GM12875 (cell line): ENCODE data around the gene SLC22A23.

Experiments
- H3K4me3 ChIP-seq: one replicate; pipeline ENCODE4 v1.5.1; 2011; ENCODE audit warnings: low read depth, low read length, control low read depth
- CTCF ChIP-seq: IDR thresholded peaks from 2 replicates; pipeline ENCODE4 v1.5.1; 2011; ENCODE audit warnings: low read depth, mild to moderate bottlenecking, control low read depth, inconsistent platforms, low read length, moderate library complexity, borderline replicate concordance; ENCODE audit not compliant: insufficient read depth

Gene SLC22A23

GRCh38 chr6:3456898-3457709, at the start of gene SLC22A23:
Gene SLC22A23, minus strand, starts transcription at chr6:3457050. Its CDS starts 491 bp downstream, at chr6:3456559.
- TF ChIP-seq CTCF, result peak; percentile 71
- no peak within 1 kb of the TSS for H3K4me3 ChIP-seq

DNA sequence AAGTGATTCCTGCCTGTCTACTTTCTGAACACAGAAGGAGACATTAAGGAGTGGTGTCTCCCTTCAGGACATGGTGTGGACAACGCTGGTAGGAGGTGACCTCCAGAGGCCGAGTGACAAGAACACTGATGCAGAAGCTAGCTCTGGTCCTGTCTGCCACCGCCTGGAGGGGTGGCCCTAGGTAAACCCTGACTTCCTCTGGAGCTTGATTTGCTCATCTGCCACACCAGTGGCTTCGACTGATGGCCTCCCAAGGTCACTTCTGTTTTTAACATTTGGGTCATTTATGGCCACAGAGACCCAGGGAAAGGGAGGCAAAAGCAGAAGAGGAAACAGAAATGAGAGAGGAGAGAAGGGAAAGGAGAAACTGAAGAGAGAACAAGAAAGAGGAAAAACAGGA, 49.4 kb upstream of the SLC22A23 start:
- H3K4me3 ChIP-seq, result no peak overlapping the region
- TF ChIP-seq CTCF, result no peak

DNA sequence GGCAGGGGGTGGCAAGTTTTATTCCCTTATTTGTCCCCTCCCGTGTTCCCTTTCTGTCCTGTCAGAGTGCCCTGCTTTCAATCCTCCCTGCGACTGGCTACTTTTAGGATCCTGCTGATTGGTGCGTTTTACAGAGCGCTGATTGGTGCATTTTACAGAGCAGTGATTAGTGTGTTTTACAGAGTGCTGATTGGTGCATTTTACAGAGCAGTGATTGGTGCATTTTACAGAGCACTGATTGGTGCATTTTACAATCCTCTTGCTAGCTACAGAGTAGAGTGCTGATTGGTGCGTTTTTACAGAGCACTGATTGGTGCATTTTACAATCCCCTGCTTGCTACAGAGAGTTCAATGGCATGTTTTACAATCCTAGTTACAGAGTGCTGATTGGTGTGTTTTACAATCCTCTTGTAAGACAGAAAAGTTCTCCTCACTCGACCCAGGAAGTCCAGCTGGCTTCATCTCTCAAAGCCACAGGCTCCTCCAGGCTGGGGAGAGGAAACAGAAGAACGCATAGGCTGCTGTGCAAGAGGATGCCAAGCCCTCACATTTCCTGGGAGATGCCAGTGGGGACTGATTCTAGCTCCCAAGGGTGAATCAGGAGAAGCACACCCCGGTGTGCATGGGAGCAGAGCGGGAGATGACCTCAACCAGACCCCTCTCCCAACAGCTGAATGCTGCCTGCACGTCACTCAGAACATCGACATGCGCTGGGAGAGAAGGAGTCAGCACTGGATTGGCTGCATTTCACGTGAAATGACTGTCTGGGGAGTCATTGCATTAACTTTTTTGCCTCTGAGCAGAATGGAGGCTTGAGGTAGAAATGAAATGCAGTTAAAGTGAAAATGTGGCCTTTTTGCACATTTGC, 48.3 kb upstream of the SLC22A23 start:
- TF ChIP-seq CTCF, result no peak
- H3K4me3 ChIP-seq, result no peak overlapping the region

DNA sequence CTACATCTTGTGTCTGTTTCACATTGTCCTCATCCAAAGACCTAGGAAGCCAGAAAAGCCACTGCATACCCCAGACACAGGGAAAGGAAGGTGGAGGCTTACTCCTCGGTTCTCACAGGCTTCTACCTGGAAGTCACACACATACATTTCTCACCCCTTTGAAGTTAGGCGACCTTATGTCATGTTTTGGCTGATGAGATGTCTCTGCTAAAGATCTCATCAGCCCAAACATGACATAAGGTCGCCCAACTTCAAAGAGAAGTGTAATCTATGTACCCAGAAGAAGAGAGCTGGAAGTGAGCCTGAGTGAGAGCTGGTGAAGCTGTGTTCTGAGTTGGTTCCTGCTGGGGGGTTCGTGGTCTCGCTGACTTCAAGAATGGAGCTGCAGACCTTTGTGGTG, 47.5 kb upstream of the SLC22A23 start:
- TF ChIP-seq CTCF, result no peak

DNA sequence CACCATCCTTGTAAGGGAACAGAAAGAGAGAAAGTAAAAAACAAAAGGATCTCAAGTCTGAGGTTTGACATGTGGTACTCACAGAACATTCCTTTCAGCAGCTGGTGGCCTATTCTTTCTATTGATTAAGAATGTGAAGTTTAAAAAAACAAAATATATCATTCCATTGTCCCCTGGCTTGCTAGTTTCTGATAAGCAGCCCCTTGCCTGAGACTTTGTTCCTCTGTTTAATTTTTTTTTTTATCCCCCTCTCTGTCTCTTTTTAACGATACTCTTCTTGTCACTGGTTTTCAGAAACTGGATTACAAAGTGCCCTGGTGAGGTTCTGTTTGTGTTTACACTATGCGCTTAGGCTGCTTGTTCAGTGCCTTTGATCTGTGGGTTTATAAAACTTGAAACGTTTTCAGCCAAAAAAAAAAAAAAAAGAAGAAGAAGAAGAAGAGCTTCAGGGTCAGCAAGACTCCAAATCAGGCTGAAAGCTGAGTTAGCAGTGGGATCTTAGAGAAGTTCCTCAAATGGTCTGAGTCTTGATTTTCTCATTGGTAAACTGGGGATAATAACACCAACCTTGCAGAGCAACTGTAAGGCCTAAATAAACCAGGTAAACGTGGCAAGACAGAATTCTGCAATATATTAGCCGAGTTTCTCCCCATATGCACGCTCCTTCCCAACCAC, 45.1 kb upstream of the SLC22A23 start:
- no peak for TF ChIP-seq CTCF
- H3K4me3 ChIP-seq, result no peak overlapping the region

More for the DNA sequence above, 47.5 kb upstream of the SLC22A23 start:
- H3K4me3 ChIP-seq, result no peak overlapping the region

DNA sequence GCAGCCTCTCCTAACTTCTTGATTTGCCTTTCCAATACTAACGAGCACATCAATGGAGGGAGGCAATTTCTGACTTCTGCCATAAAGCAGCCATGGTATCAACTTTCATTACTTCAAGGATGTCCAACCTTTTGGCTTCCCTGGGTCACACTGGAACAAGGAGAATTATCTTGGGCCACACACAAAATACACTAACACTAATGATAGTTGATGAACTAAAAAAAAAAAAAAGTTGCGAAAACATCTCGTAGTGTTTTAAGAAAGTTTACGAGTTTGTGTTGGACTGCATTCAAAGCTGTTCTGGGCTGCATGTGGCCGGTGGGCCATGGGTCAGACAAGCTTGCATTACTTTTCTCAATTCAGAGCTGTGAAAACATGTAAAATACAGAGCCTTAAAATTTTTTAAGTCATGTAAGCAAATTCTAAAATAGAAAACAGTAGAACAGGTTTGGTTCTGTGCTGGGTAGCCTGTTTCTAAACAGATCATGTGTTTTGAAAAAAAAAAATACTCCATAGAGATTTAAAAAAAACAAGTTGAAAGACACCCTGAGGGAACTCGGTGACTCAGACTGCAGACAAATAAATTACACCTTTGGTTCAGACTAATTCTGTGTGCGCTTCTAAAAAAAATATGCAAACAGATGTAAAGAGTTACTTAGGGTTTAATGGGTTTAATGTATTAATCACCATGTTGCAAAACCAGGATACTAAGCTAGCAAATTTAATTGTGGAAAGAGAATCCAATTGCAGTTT, 43.6 kb upstream of the SLC22A23 start:
- TF ChIP-seq CTCF, result no peak
- H3K4me3 ChIP-seq, result no peak overlapping the region
